GM23248 (cell line): ENCODE measurements around the gene PNMT. TPM values are rescaled to one million over a fixed set of nuclear protein-coding genes. Genes with fewer than 3 reads are reported as not detected.

Experiments used
- DNase-seq: peaks from one replicate; pipeline ENCODE4 v3.0.0-alpha.2; 2015
- H2AFZ ChIP-seq: fragments of 200-600 bp; sonication (generic); 2 replicates; pipeline ENCODE4 v1.6.1; 2016; ENCODE audit warnings: antibody characterized with exemption
- H3F3A ChIP-seq: fragments of 200-600 bp; sonication (generic); 2 replicates; pipeline ENCODE4 v1.6.1; 2016; ENCODE audit warnings: mild to moderate bottlenecking, antibody characterized with exemption, mixed run types; ENCODE audit not compliant: insufficient read depth
- H3K27ac ChIP-seq: fragments of 200-600 bp; sonication (generic); 2 replicates; pipeline ENCODE4 v1.5.1; 2016; ENCODE audit warnings: mild to moderate bottlenecking
- H3K27me3 ChIP-seq: fragments of 200-600 bp; sonication (generic); replicated peaks from 2 replicates; pipeline ENCODE4 v1.6.1; 2016; ENCODE audit warnings: mild to moderate bottlenecking; ENCODE audit not compliant: insufficient read depth
- H3K36me3 ChIP-seq: fragments of 200-600 bp; sonication (generic); 2 replicates; pipeline ENCODE4 v1.6.1; 2016; ENCODE audit warnings: low read depth, mild to moderate bottlenecking
- H3K4me1 ChIP-seq: fragments of 200-600 bp; sonication (generic); 2 replicates; pipeline ENCODE4 v1.6.1; 2016; ENCODE audit warnings: mild to moderate bottlenecking; ENCODE audit not compliant: insufficient read depth
- H3K4me2 ChIP-seq: fragments of 200-600 bp; sonication (generic); one replicate; pipeline ENCODE4 v1.6.1; 2016; ENCODE audit warnings: mild to moderate bottlenecking; ENCODE audit not compliant: unreplicated experiment
- H3K4me3 ChIP-seq: fragments of 200-600 bp; sonication (generic); 2 replicates; pipeline ENCODE4 v1.5.1; 2016; ENCODE audit warnings: mild to moderate bottlenecking
- H3K79me2 ChIP-seq: fragments of 200-600 bp; sonication (generic); 2 replicates; pipeline ENCODE4 v1.6.1; 2016; ENCODE audit warnings: mild to moderate bottlenecking; ENCODE audit not compliant: insufficient read depth
- H3K9ac ChIP-seq: fragments of 200-600 bp; sonication (generic); 2 replicates; pipeline ENCODE4 v1.6.1; 2016; ENCODE audit warnings: mild to moderate bottlenecking
- H3K9me2 ChIP-seq: fragments of 200-600 bp; sonication (generic); 2 replicates; pipeline ENCODE4 v1.6.1; 2016; ENCODE audit warnings: mixed run types, mild to moderate bottlenecking, moderate library complexity; ENCODE audit not compliant: insufficient read depth
- H3K9me3 ChIP-seq: fragments of 200-600 bp; sonication (generic); one replicate; pipeline ENCODE4 v1.6.1; 2017; ENCODE audit warnings: low read depth
- H4K20me1 ChIP-seq: fragments of 200-600 bp; sonication (generic); 2 replicates; pipeline ENCODE4 v1.6.0; 2016; ENCODE audit not compliant: insufficient read depth
- EZH2 ChIP-seq: fragments of 200-600 bp; sonication (generic); IDR thresholded peaks from 2 replicates; pipeline ENCODE4 v1.6.1; 2018; ENCODE audit warnings: antibody characterized with exemption, mild to moderate bottlenecking; ENCODE audit not compliant: insufficient read depth, poor library complexity, severe bottlenecking
- EZH2phosphoT487 ChIP-seq: fragments of 200-600 bp; sonication (generic); IDR thresholded peaks from 2 replicates; pipeline ENCODE4 v1.6.1; 2018; ENCODE audit warnings: antibody characterized with exemption, moderate library complexity, mild to moderate bottlenecking, low read depth; ENCODE audit not compliant: insufficient read depth
- WGBS, 2 experiments: methylation state at CpG; one replicate each; pipeline ENCODE4 v1.1.6; 2015 to 2017; ENCODE audit warnings: low lambda C conversion rate in 2 of 2, low coverage in 1 of 2; ENCODE audit errors: missing lambda C conversion rate in 2 of 2; 5-methylcytosine and 5-hydroxymethylcytosine counted together
- in situ Hi-C: fragments of 300-500 bp; cut with MboI; formaldehyde crosslinking; loops from 2 replicates; pipeline ENCODE4 v1.15.0; 2020
- polyA plus RNA-seq: library from polyadenylated mRNA; unstranded; fragments of >200 nt; fragmentation: Nextera tagmentation; extraction: Ambion mirVana; gene quantifications from 2 replicates; pipeline ENCODE4 v1.2.1, GENCODE V29; 2016
- total RNA-seq: library from RNA; depleted of rRNA; stranded (reverse); fragments of >200 nt; shearing (Covaris generic); gene quantifications from 2 replicates; pipeline ENCODE4 v1.2.3, GENCODE V29; 2014; rRNA removed

Gene PNMT
- total and polyA plus RNA-seq, 2 experiments from 2014 or later, result not detected

- peaks cover 5% of the 10 kb centered on the region; the same call in 1 of the 2 replicates for H3F3A ChIP-seq
- 84% methylated on average over 10 to 11 of the region's 11 CpGs for WGBS, 2 experiments
- H3K9me2 ChIP-seq, result no peaks in the 10 kb centered on the region
- no peak overlapping the region for H3K4me2 ChIP-seq
- H3K4me1 ChIP-seq, result no peaks in the 10 kb centered on the region
- no peaks in the 10 kb centered on the region for H4K20me1 ChIP-seq
- peaks cover 5% of the 10 kb centered on the region; the same call in 1 of the 2 replicates for H3K36me3 ChIP-seq
- no peaks in the 10 kb centered on the region for H3K9me3 ChIP-seq
- H3K9ac ChIP-seq, result no peak overlapping the region
- in situ Hi-C loops, result no loop called here
- no peaks in the 10 kb centered on the region for H3K27me3 ChIP-seq
- TF ChIP-seq EZH2 (no peak), EZH2phosphoT487 (no peak)
- no peak overlapping the region for H3K27ac ChIP-seq
- DNase-seq, result no peak
- H3K79me2 ChIP-seq, result no peaks in the 10 kb centered on the region
- no peak overlapping the region for H2AFZ ChIP-seq
- H3K4me3 ChIP-seq, result no peak overlapping the region
These were observed 48.8 kb downstream of the PNMT start for GRCh38 chr17:39716879-39717536.

GRCh38 chr17:39717660-39718059 is 49.4 kb downstream of the PNMT start:
- no peaks in the 10 kb centered on the region for H3K27me3 ChIP-seq
- no peak overlapping the region for H2AFZ ChIP-seq
- TF ChIP-seq EZH2phosphoT487 (no peak), EZH2 (no peak)
- 80 to 84% methylated on average over 6 of the region's 6 CpGs for WGBS, 2 experiments
- no peak overlapping the region for H3K27ac ChIP-seq
- H3K79me2 ChIP-seq, result no peaks in the 10 kb centered on the region
- no peaks in the 10 kb centered on the region for H3K4me1 ChIP-seq
- H4K20me1 ChIP-seq, result no peaks in the 10 kb centered on the region
- no peak overlapping the region for H3K4me3 ChIP-seq
- H3K36me3 ChIP-seq, result peaks cover 5% of the 10 kb centered on the region; the same call in 1 of the 2 replicates
- H3K4me2 ChIP-seq, result no peak overlapping the region
- in situ Hi-C loops, result no loop called here
- H3K9me3 ChIP-seq, result no peaks in the 10 kb centered on the region
- peaks cover 5% of the 10 kb centered on the region; the same call in 1 of the 2 replicates for H3F3A ChIP-seq
- H3K9me2 ChIP-seq, result no peaks in the 10 kb centered on the region
- no peak for DNase-seq
- no peak overlapping the region for H3K9ac ChIP-seq

- H3K9me3 ChIP-seq, result no peaks in the 10 kb centered on the region
- no peak overlapping the region for H3K27ac ChIP-seq
- no peak overlapping the region for H3K4me2 ChIP-seq
- H3K27me3 ChIP-seq, result no peaks in the 10 kb centered on the region
- no peaks in the 10 kb centered on the region for H3K79me2 ChIP-seq
- H3K9me2 ChIP-seq, result no peaks in the 10 kb centered on the region
- peaks cover 5% of the 10 kb centered on the region; the same call in 1 of the 2 replicates for H3K36me3 ChIP-seq
- H3K4me3 ChIP-seq, result no peak overlapping the region
- no peak for DNase-seq
- no peak overlapping the region for H2AFZ ChIP-seq
- peaks cover 5% of the 10 kb centered on the region; the same call in 1 of the 2 replicates for H3F3A ChIP-seq
- H3K4me1 ChIP-seq, result no peaks in the 10 kb centered on the region
- in situ Hi-C loops, result no loop called here
- no peak overlapping the region for H3K9ac ChIP-seq
- no peaks in the 10 kb centered on the region for H4K20me1 ChIP-seq
- 84 to 87% methylated on average over 7 of the region's 7 CpGs for WGBS, 2 experiments
- TF ChIP-seq EZH2, result no peak
- TF ChIP-seq EZH2phosphoT487, result no peak
These were observed 51.5 kb downstream of the PNMT start for GRCh38 chr17:39719563-39720355.

Other genes starting within 250 kb of the PNMT start
- gene MED1, start 217.2 kb upstream of the PNMT start, total RNA-seq, result 14.9 and 17.6 TPM in 2 replicates
- 15.4 and 17.2 TPM in 2 replicates for gene MED1, start 217.2 kb upstream of the PNMT start, polyA plus RNA-seq
- 21.0 and 21.1 TPM in 2 replicates for gene CDK12, start 207.0 kb upstream of the PNMT start, total RNA-seq
- 8.2 and 8.9 TPM in 2 replicates for gene CDK12, start 207.0 kb upstream of the PNMT start, polyA plus RNA-seq
- not detected in 2 replicates for gene NEUROD2, start 60.5 kb upstream of the PNMT start, total RNA-seq
- not detected in 2 replicates for gene NEUROD2, start 60.5 kb upstream of the PNMT start, polyA plus RNA-seq
- gene PPP1R1B, start 41.5 kb upstream of the PNMT start, total RNA-seq, result not detected in 2 replicates
- not detected in 2 replicates for gene PPP1R1B, start 41.5 kb upstream of the PNMT start, polyA plus RNA-seq
- gene STARD3, start 31.3 kb upstream of the PNMT start, total RNA-seq, result 34.0 and 41.0 TPM in 2 replicates
- gene STARD3, start 31.3 kb upstream of the PNMT start, polyA plus RNA-seq, result 32.3 and 34.1 TPM in 2 replicates
- 0.43 TPM in 1 of 2 replicates, not detected in the other for gene TCAP, start 3.1 kb upstream of the PNMT start, total RNA-seq
- gene TCAP, start 3.1 kb upstream of the PNMT start, polyA plus RNA-seq, result not detected in 2 replicates
- gene PGAP3, start 19.6 kb downstream of the PNMT start, total RNA-seq, result 14.2 and 15.3 TPM in 2 replicates
- 9.2 and 10.6 TPM in 2 replicates for gene PGAP3, start 19.6 kb downstream of the PNMT start, polyA plus RNA-seq
- gene ERBB2, start 31.6 kb downstream of the PNMT start, total RNA-seq, result 45.8 and 55.4 TPM in 2 replicates
- gene ERBB2, start 31.6 kb downstream of the PNMT start, polyA plus RNA-seq, result 28.5 and 30.3 TPM in 2 replicates
- 33.6 and 37.1 TPM in 2 replicates for gene MIEN1, start 62.1 kb downstream of the PNMT start, total RNA-seq
- 85.4 and 88.4 TPM in 2 replicates for gene MIEN1, start 62.1 kb downstream of the PNMT start, polyA plus RNA-seq
- 0.25 TPM in 1 of 2 replicates, not detected in the other for gene GRB7, start 69.5 kb downstream of the PNMT start, total RNA-seq
- not detected in 2 replicates for gene GRB7, start 69.5 kb downstream of the PNMT start, polyA plus RNA-seq
- not detected in 2 replicates for gene IKZF3, start 195.9 kb downstream of the PNMT start, total RNA-seq
- 0.09 and 0.11 TPM in 2 replicates for gene IKZF3, start 195.9 kb downstream of the PNMT start, polyA plus RNA-seq
- gene ZPBP2, start 199.7 kb downstream of the PNMT start, total RNA-seq, result not detected in 2 replicates
- not detected in 2 replicates for gene ZPBP2, start 199.7 kb downstream of the PNMT start, polyA plus RNA-seq